ENCODE results near the gene ANKLE2. TPM values are rescaled to one million over a fixed set of nuclear protein-coding genes. Genes with fewer than 3 reads are reported as not detected.
"Not testable (repeated sequence)": the region's sequence is repeated elsewhere in the genome, so short reads cannot be mapped to it uniquely, and the experiment has no call there.

The ANKLE2 gene
- polyA plus RNA-seq: 10 to 100 TPM; 14.4 to 26.7 (median 22.3) TPM

GRCh38 chr12:132761032-132761920, at the start of gene ANKLE2:
TSS of gene ANKLE2 (minus strand) at chr12:132761832. CDS start at chr12:132761798, 34 bp downstream.
- Mint-ChIP-seq H3K4me1 (peaks cover 23 to 38% of the 10 kb centered on the region in 2 donors), H3K27me3 (ENCODE audit: low read depth in 3 of 3) (peaks cover 8 to 16% (median 8%) of the 10 kb centered on the region in 3 donors), H3K9me3 (no peaks in the 10 kb centered on the region), H3K36me3 (peaks cover 0 to 7% (median 3%) of the 10 kb centered on the region in 3 donors), H3K27ac (peak within 1 kb of the TSS; percentile 93 to 99 (median 95)), H3K4me3 (peak within 1 kb of the TSS; percentile 87 to 96 (median 93))
- peak; percentile 57 to 68 (median 66) for DNase-seq

DNA sequence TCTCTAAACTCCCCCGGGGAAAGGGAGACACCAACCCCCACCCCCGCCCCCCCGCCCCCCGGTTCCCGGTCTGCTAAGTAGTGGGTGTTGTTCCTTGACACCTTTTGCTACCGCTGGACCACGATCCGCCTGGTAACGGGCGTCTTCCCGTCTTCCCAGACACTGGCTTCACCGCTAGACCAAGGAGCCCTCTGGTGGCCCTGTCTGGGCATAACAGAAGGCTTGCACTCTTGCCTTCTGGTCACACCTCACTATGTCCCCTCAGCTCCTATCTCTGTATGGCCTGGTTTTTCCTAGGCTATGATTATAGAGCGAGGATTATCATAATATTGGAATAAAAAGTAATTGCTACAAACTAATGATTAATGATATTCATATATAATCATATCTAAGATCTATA, 47.8 kb upstream of the ANKLE2 start:
- DNase-seq; H3K9me3 Mint-ChIP-seq; H3K27ac Mint-ChIP-seq; H3K27me3 Mint-ChIP-seq (ENCODE audit: low read depth in 3 of 3); H3K4me3 Mint-ChIP-seq: not testable (repeated sequence)
- H3K36me3 Mint-ChIP-seq: peaks cover 12 to 40% (median 21%) of the 10 kb centered on the region in 3 donors
- H3K4me1 Mint-ChIP-seq: peaks cover 9 to 13% of the 10 kb centered on the region in 2 donors

DNA sequence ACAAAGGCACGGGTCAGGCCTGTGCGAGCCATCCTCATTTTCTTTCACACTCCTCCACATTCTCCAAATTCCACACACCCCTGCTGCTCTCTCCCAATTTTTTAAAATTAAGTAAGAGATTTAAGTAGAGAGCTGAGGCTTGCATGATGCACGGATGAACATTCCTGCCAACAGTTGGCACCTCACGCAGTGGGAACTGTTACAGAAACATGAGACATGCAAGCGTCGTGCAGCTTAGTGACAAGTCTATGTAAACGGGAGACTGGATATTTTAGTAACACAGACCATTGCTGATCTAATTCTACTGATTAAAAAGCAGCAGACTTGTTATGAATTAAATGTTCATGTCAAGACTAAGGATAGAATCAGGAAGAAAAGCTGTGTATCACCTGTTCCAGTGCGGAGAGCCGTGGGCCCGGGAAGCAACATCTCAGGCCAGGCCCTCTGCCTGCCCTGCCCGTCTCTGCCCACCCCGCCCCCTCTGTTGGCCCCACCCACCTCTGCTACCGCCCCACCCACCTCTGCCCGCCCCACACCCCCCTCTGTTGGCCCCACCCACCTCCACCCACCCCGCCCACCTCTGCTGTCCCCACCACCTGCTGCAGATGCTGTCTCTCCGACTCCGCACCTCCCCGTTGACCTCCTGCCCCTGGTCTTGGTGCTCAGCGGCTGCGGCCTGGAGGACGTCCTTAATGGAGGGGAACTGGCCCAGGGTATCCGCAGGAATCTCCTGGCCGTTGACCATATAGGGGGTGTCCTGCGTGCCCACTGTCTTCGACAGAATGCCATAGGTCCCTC, 45.9 kb upstream of the ANKLE2 start:
- peaks cover 12 to 40% (median 21%) of the 10 kb centered on the region in 3 donors for H3K36me3 Mint-ChIP-seq
- no peak overlapping the region for H3K4me3 Mint-ChIP-seq

GRCh38 chr12:132806857-132807256, 45.2 kb upstream of the ANKLE2 start:
- H3K4me3 Mint-ChIP-seq: no peak overlapping the region
- H3K9me3 Mint-ChIP-seq: no peaks in the 10 kb centered on the region
- H3K36me3 Mint-ChIP-seq: peaks cover 12 to 39% (median 17%) of the 10 kb centered on the region in 3 donors
- H3K4me1 Mint-ChIP-seq: peaks cover 0 to 1% of the 10 kb centered on the region in 2 donors
- peaks cover 0 to 3% (median 1%) of the 10 kb centered on the region in 3 donors for H3K27me3 Mint-ChIP-seq (ENCODE audit: low read depth in 3 of 3)
- no peak for DNase-seq
- peak overlapping the region in 1 of 6 donors; percentile 60 for H3K27ac Mint-ChIP-seq

More for the DNA sequence above, 45.9 kb upstream of the ANKLE2 start:
- Mint-ChIP-seq H3K9me3 (no peaks in the 10 kb centered on the region), H3K4me1 (peaks cover 5% of the 10 kb centered on the region in 2 donors), H3K27ac (peak overlapping the region in 1 of 6 donors; percentile 60), H3K27me3 (ENCODE audit: low read depth in 3 of 3) (peaks cover 0 to 3% (median 1%) of the 10 kb centered on the region in 3 donors)
- DNase-seq: no peak

DNA sequence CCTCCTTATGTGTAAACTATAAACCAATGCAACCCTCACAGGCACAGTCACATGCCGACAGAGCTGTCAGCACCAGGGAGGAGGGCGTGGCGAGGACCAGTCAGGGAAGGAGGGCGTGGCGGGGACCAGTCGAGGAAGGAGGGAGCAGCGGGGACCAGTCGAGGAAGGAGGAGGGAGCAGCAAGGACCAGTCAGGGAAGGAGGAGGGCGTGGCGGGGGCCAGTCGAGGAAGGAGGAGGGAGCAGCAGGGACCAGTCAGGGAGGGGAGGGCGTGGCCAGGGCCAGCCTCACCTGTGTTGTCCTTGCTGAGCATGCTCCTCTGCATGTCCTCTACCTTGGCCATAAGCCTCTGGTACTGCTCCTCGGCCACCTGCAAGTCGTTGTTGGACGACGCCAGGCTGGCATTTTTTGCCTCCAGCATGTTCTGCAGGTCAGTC, 42.8 kb upstream of the ANKLE2 start:
- peaks cover 16 to 53% (median 17%) of the 10 kb centered on the region in 3 donors for H3K36me3 Mint-ChIP-seq
- no peak for DNase-seq
- peaks cover 0 to 1% of the 10 kb centered on the region in 2 donors for H3K4me1 Mint-ChIP-seq
- H3K27me3 Mint-ChIP-seq (ENCODE audit: low read depth in 3 of 3): peaks cover 0 to 3% (median 1%) of the 10 kb centered on the region in 3 donors
- H3K9me3 Mint-ChIP-seq: no peaks in the 10 kb centered on the region
- no peak overlapping the region for H3K4me3 Mint-ChIP-seq
- no peak overlapping the region for H3K27ac Mint-ChIP-seq

- peaks cover 15 to 52% (median 16%) of the 10 kb centered on the region in 3 donors for H3K36me3 Mint-ChIP-seq
- H3K27ac Mint-ChIP-seq: no peak overlapping the region
- no peaks in the 10 kb centered on the region for H3K9me3 Mint-ChIP-seq
- peaks cover 0 to 1% of the 10 kb centered on the region in 2 donors for H3K4me1 Mint-ChIP-seq
- DNase-seq: no peak
- peaks cover 0 to 2% (median 1%) of the 10 kb centered on the region in 3 donors for H3K27me3 Mint-ChIP-seq (ENCODE audit: low read depth in 3 of 3)
- H3K4me3 Mint-ChIP-seq: no peak overlapping the region
Observed at GRCh38 chr12:132803888-132804287, 42.3 kb upstream of the ANKLE2 start.

DNA sequence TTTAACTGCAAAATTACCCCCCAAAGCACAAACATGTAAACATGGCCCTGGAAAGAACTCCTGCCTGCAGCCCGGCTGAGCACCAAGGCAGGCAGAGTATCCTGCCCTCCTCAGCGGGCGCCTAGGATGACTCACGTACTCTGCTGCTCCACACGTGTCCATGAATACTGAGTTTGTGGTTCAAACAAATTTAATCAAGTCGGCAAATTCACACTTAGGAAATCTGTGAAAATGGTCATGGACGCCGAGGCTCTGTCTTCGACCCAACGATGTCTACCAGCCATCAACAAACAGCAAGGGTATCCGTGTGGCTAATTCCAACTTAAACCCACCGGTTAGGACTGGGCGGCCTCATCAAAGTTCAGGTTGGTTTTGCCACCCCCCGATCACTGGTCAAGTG, 41.5 kb upstream of the ANKLE2 start:
- DNase-seq: no peak
- H3K27ac Mint-ChIP-seq: no peak overlapping the region
- H3K27me3 Mint-ChIP-seq (ENCODE audit: low read depth in 3 of 3): no peaks in the 10 kb centered on the region
- H3K4me3 Mint-ChIP-seq: no peak overlapping the region
- no peaks in the 10 kb centered on the region for H3K9me3 Mint-ChIP-seq
- H3K4me1 Mint-ChIP-seq: peaks cover 0 to 1% of the 10 kb centered on the region in 2 donors
- peaks cover 12 to 48% (median 16%) of the 10 kb centered on the region in 3 donors for H3K36me3 Mint-ChIP-seq

GRCh38 chr12:132801741-132802140, 40.1 kb upstream of the ANKLE2 start:
- Mint-ChIP-seq H3K4me3 (no peak overlapping the region), H3K36me3 (peaks cover 10 to 49% (median 15%) of the 10 kb centered on the region in 3 donors), H3K4me1 (peaks cover 0 to 1% of the 10 kb centered on the region in 2 donors)

GRCh38 chr12:132798836-132799235, 37.2 kb upstream of the ANKLE2 start:
- H3K9me3 Mint-ChIP-seq: no peaks in the 10 kb centered on the region
- no peaks in the 10 kb centered on the region for H3K27me3 Mint-ChIP-seq (ENCODE audit: low read depth in 3 of 3)
- DNase-seq: no peak
- H3K36me3 Mint-ChIP-seq: peaks cover 9 to 41% (median 9%) of the 10 kb centered on the region in 3 donors
- no peaks in the 10 kb centered on the region for H3K4me1 Mint-ChIP-seq
- no peak overlapping the region for H3K4me3 Mint-ChIP-seq
- no peak overlapping the region for H3K27ac Mint-ChIP-seq

More at GRCh38 chr12:132801741-132802140, 40.1 kb upstream of the ANKLE2 start:
- no peak for DNase-seq
- Mint-ChIP-seq H3K27ac (no peak overlapping the region), H3K27me3 (ENCODE audit: low read depth in 3 of 3) (no peaks in the 10 kb centered on the region), H3K9me3 (no peaks in the 10 kb centered on the region)

- H3K27me3 Mint-ChIP-seq (ENCODE audit: low read depth in 3 of 3): no peaks in the 10 kb centered on the region
- no peak overlapping the region for H3K4me3 Mint-ChIP-seq
- peaks cover 5 to 38% (median 9%) of the 10 kb centered on the region in 3 donors for H3K36me3 Mint-ChIP-seq
- H3K9me3 Mint-ChIP-seq: no peaks in the 10 kb centered on the region
- H3K27ac Mint-ChIP-seq: no peak overlapping the region
- DNase-seq: no peak
- no peaks in the 10 kb centered on the region for H3K4me1 Mint-ChIP-seq
Observed at GRCh38 chr12:132797820-132798570, 36.4 kb upstream of the ANKLE2 start.

DNA sequence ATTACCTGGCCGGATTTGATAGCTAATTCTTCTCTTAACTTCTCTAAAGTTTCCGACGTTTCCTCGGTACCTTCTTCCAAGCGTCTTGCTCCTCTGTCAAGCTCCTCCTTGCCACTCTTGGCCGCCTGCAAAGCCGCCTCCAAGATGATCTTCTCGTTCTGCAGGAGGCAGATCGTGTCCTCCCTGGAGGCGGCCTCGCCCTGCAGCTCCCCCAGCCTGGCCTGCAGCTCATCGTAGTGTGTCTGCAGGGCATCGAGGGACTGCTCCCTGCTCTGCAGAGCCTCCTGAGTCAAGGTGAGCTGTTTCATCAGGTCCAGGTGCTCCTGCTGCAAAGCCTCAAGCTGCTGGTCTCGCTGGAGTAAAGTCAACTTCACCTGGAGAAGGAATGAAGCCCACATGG, 34.2 kb upstream of the ANKLE2 start:
- Mint-ChIP-seq H3K27ac (no peak overlapping the region), H3K27me3 (ENCODE audit: low read depth in 3 of 3) (no peaks in the 10 kb centered on the region), H3K4me3 (no peak overlapping the region), H3K36me3 (peaks cover 4 to 29% (median 8%) of the 10 kb centered on the region in 3 donors), H3K9me3 (no peaks in the 10 kb centered on the region), H3K4me1 (no peaks in the 10 kb centered on the region)
- no peak for DNase-seq

- H3K9me3 Mint-ChIP-seq, DNase-seq, H3K4me1 Mint-ChIP-seq, H3K4me3 Mint-ChIP-seq: not testable (repeated sequence)
- peaks cover 4 to 15% (median 5%) of the 10 kb centered on the region in 3 donors for H3K27me3 Mint-ChIP-seq (ENCODE audit: low read depth in 3 of 3)
- peaks cover 4 to 18% (median 12%) of the 10 kb centered on the region in 3 donors for H3K36me3 Mint-ChIP-seq
- H3K27ac Mint-ChIP-seq: peak overlapping the region in 1 of 6 donors; percentile 35
Observed at GRCh38 chr12:132791940-132792339, 30.3 kb upstream of the ANKLE2 start.

DNA sequence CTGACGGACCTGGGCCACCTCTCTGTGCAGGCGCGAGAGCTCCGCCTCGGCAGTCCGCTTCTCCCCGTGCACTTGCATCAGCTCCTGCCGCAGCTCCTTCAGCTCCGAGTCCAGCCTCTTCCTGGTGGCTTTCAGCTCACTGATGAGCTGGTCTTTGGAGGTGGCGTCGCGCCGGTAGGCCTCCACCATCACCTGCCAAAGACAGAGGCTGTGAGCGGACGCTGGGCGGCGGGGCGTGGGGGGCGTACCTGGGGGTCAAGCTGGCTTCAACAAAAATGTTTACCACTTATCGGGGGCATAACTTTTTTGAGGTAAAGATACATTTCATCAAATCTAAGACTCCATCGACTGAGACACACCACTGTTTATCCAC, 27.5 kb upstream of the ANKLE2 start:
- DNase-seq: no peak
- H3K4me1 Mint-ChIP-seq: no peaks in the 10 kb centered on the region
- no peak overlapping the region for H3K4me3 Mint-ChIP-seq
- H3K36me3 Mint-ChIP-seq: peaks cover 18 to 30% (median 25%) of the 10 kb centered on the region in 3 donors
- H3K27me3 Mint-ChIP-seq (ENCODE audit: low read depth in 3 of 3): peaks cover 4 to 15% (median 5%) of the 10 kb centered on the region in 3 donors
- no peaks in the 10 kb centered on the region for H3K9me3 Mint-ChIP-seq
- peak overlapping the region in 1 of 6 donors; percentile 13 for H3K27ac Mint-ChIP-seq
